MM.1S (cell line): ENCODE data around the gene DCANP1.

Experiments
- EZH2phosphoT487 ChIP-seq: fragments of 300-600 bp; sonication (generic); IDR thresholded peaks from 2 replicates; pipeline ENCODE4 v1.6.1; 2018; ENCODE audit warnings: antibody characterized with exemption, low read length
- TF ChIP-seq, protein P1 (sequence below): fragments of 300-600 bp; sonication (generic); IDR thresholded peaks from 2 replicates; pipeline ENCODE4 v1.5.1; 2016; ENCODE audit warnings: antibody characterized with exemption, low read length, mixed read lengths

DNA sequence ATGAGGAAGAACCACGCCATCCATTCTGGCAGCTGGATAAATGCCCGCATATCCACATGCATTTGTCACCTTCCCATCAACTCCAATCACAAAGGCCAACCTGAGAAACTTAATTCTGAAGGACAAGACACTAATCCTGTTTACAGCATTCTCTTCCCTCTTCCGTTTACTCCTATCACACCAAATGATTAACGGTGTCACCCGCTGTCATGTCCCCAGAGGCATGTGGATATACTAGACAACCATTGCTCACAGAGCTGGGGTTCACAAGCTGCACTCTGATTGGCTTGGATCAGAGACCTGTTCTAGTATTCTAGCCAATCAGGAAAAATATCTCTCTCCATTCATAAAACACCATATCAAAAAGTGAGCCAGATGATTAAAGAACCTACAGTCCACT, 51.7 kb downstream of the DCANP1 start:
- TF ChIP-seq, protein P1, sequence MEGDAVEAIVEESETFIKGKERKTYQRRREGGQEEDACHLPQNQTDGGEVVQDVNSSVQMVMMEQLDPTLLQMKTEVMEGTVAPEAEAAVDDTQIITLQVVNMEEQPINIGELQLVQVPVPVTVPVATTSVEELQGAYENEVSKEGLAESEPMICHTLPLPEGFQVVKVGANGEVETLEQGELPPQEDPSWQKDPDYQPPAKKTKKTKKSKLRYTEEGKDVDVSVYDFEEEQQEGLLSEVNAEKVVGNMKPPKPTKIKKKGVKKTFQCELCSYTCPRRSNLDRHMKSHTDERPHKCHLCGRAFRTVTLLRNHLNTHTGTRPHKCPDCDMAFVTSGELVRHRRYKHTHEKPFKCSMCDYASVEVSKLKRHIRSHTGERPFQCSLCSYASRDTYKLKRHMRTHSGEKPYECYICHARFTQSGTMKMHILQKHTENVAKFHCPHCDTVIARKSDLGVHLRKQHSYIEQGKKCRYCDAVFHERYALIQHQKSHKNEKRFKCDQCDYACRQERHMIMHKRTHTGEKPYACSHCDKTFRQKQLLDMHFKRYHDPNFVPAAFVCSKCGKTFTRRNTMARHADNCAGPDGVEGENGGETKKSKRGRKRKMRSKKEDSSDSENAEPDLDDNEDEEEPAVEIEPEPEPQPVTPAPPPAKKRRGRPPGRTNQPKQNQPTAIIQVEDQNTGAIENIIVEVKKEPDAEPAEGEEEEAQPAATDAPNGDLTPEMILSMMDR, result no peak
- TF ChIP-seq EZH2phosphoT487, result no peak
